Superior temporal gyrus (tissue), 1 donor: ENCODE measurements around the gene CFAP61.
A peak's percentile ranks its signal among the peaks of the same experiment; 100 is the strongest.
"Not testable (repeated sequence)": the region's sequence is repeated elsewhere in the genome, so short reads cannot be mapped to it uniquely, and the experiment has no call there.

Source experiments
- DNase-seq: peaks from one replicate; pipeline ENCODE4 v3.0.0-alpha.2; 2016; ENCODE audit errors: extremely low spot score

The CFAP61 gene

GRCh38 chr20:20231528-20232298, 179.4 kb downstream of the CFAP61 start:
- no peak for DNase-seq

GRCh38 chr20:20233041-20233514, 180.7 kb downstream of the CFAP61 start:
- no peak for DNase-seq

- DNase-seq: no peak
Measured at GRCh38 chr20:20235681-20236080, 183.3 kb downstream of the CFAP61 start.

- peak; percentile 72 for DNase-seq
Measured at GRCh38 chr20:20237093-20237959, 185.0 kb downstream of the CFAP61 start.

GRCh38 chr20:20241976-20242375, 189.6 kb downstream of the CFAP61 start:
- DNase-seq: no peak

- DNase-seq: not testable (repeated sequence)
Measured at GRCh38 chr20:20244384-20244783, 192.1 kb downstream of the CFAP61 start.

GRCh38 chr20:20246996-20247633, 194.8 kb downstream of the CFAP61 start:
- DNase-seq: no peak

GRCh38 chr20:20248620-20249200, 196.4 kb downstream of the CFAP61 start:
- DNase-seq: no peak

GRCh38 chr20:20251317-20251716, 199.0 kb downstream of the CFAP61 start:
- no peak for DNase-seq

GRCh38 chr20:20251836-20252235, 199.5 kb downstream of the CFAP61 start:
- DNase-seq: no peak

- DNase-seq: no peak
Measured at GRCh38 chr20:20253039-20253743, 200.9 kb downstream of the CFAP61 start.

GRCh38 chr20:20253744-20254330, 201.5 kb downstream of the CFAP61 start:
- DNase-seq: no peak

- no peak for DNase-seq
Measured at GRCh38 chr20:20255099-20255498, 202.8 kb downstream of the CFAP61 start.

- no peak for DNase-seq
Measured at GRCh38 chr20:20259533-20259932, 207.2 kb downstream of the CFAP61 start.

- DNase-seq: no peak
Measured at GRCh38 chr20:20261159-20261558, 208.8 kb downstream of the CFAP61 start.

GRCh38 chr20:20265210-20265609, 212.9 kb downstream of the CFAP61 start:
- no peak for DNase-seq

GRCh38 chr20:20266552-20266951, 214.2 kb downstream of the CFAP61 start:
- DNase-seq: no peak

- no peak for DNase-seq
Measured at GRCh38 chr20:20267685-20268370, 215.5 kb downstream of the CFAP61 start.

- DNase-seq: no peak
Measured at GRCh38 chr20:20271271-20271670, 218.9 kb downstream of the CFAP61 start.

- DNase-seq: no peak
Measured at GRCh38 chr20:20272686-20273085, 220.4 kb downstream of the CFAP61 start.
